WTC11 (cell line): Measurements from ENCODE around the gene C22orf31. TPM values are rescaled to one million over a fixed set of nuclear protein-coding genes. Genes with fewer than 3 reads are reported as not detected.

Source experiments
- ATAC-seq: fragments of 200-7000 bp; cut with Tn5 transposase; 2 replicates; pipeline ENCODE4 v1.10.0; 2021; ENCODE audit warnings: mild to moderate bottlenecking, moderate library complexity
- CTCF ChIA-PET: fragments of 300-600 bp; sonication (Branson Sonifier 250); formaldehyde crosslinking; loops from one replicate; lab custom pipeline; 2021; ENCODE audit warnings: antibody characterized with exemption; lab: Charles Lee
- POLR2A ChIA-PET: fragments of 350-600 bp; sonication (Branson Sonifier 250); formaldehyde crosslinking; loops from one replicate; lab custom pipeline; 2021; ENCODE audit warnings: antibody characterized with exemption; lab: Charles Lee
- DNase-seq: peaks from one replicate; pipeline ENCODE4 v3.0.0; 2021; ENCODE audit warnings: low spot score
- H3K27ac Mint-ChIP-seq: 2 replicates; pipeline ENCODE4 v1.8.0; 2021; ENCODE audit warnings: mixed read lengths
- H3K27me3 Mint-ChIP-seq: 2 replicates; pipeline ENCODE4 v1.8.0; 2021; ENCODE audit warnings: low read depth, mild to moderate bottlenecking, moderate library complexity, mixed read lengths
- H3K36me3 Mint-ChIP-seq: 2 replicates; pipeline ENCODE4 v1.8.0; 2021; ENCODE audit warnings: mixed read lengths
- H3K4me1 Mint-ChIP-seq: 2 replicates; pipeline ENCODE4 v1.8.0; 2022; ENCODE audit warnings: mixed read lengths
- H3K4me3 Mint-ChIP-seq: 2 replicates; pipeline ENCODE4 v1.8.0; 2021; ENCODE audit warnings: mild to moderate bottlenecking, moderate library complexity, mixed read lengths
- H3K9me3 Mint-ChIP-seq: 2 replicates; pipeline ENCODE4 v1.8.0; 2021; ENCODE audit warnings: mixed read lengths
- AR ChIP-seq: fragments of 250-450 bp; sonication (Bioruptor Pico); IDR thresholded peaks from 2 replicates; pipeline ENCODE4 v1.9.0; 2021; ENCODE audit warnings: mild to moderate bottlenecking
- CBFB ChIP-seq: sonication (generic); formaldehyde crosslinking; IDR thresholded peaks from 2 replicates; pipeline ENCODE4 v1.8.1; 2022; ENCODE audit warnings: mild to moderate bottlenecking, low read depth, missing genetic modification reagents
- CDX4 ChIP-seq: fragments of 250-450 bp; sonication (Bioruptor Pico); IDR thresholded peaks from 2 replicates; pipeline ENCODE4 v1.9.0; 2021; ENCODE audit warnings: moderate library complexity, mild to moderate bottlenecking, inconsistent platforms, borderline replicate concordance
- CREB1 ChIP-seq: sonication (generic); formaldehyde crosslinking; IDR thresholded peaks from 2 replicates; pipeline ENCODE4 v1.8.0; 2023; ENCODE audit warnings: mild to moderate bottlenecking, missing genetic modification reagents
- CREM ChIP-seq: sonication (generic); formaldehyde crosslinking; IDR thresholded peaks from 2 replicates; pipeline ENCODE4 v1.8.1; 2022; ENCODE audit warnings: mild to moderate bottlenecking, missing genetic modification reagents, moderate library complexity
- ESRRA ChIP-seq: sonication (generic); formaldehyde crosslinking; IDR thresholded peaks from 2 replicates; pipeline ENCODE4 v1.8.1; 2022; ENCODE audit warnings: mild to moderate bottlenecking, missing genetic modification reagents, borderline replicate concordance
- ETV6 ChIP-seq: sonication (generic); formaldehyde crosslinking; IDR thresholded peaks from 2 replicates; pipeline ENCODE4 v1.8.1; 2022; ENCODE audit warnings: mild to moderate bottlenecking, missing genetic modification reagents
- FOXK1 ChIP-seq: sonication (generic); formaldehyde crosslinking; IDR thresholded peaks from 2 replicates; pipeline ENCODE4 v1.8.0; 2022; ENCODE audit warnings: mild to moderate bottlenecking, moderate library complexity, missing genetic modification reagents
- GRHL2 ChIP-seq: fragments of 250-450 bp; sonication (Bioruptor Pico); IDR thresholded peaks from 2 replicates; pipeline ENCODE4 v1.8.0; 2022; ENCODE audit warnings: mild to moderate bottlenecking, moderate library complexity; ENCODE audit not compliant: insufficient replicate concordance, severe bottlenecking
- GTF2I ChIP-seq: fragments of 250-450 bp; sonication (Bioruptor Pico); conservative IDR thresholded peaks from 2 replicates; pipeline ENCODE4 v1.4.0; 2021; ENCODE audit warnings: mild to moderate bottlenecking
- HMGA2 ChIP-seq: fragments of 250-450 bp; sonication (Bioruptor Pico); IDR thresholded peaks from 2 replicates; pipeline ENCODE4 v1.4.0; 2021; ENCODE audit warnings: mild to moderate bottlenecking, moderate library complexity
- JUN ChIP-seq: sonication (generic); formaldehyde crosslinking; IDR thresholded peaks from 2 replicates; pipeline ENCODE4 v1.8.0; 2023; ENCODE audit warnings: mild to moderate bottlenecking, missing genetic modification reagents
- MAX ChIP-seq: sonication (generic); formaldehyde crosslinking; IDR thresholded peaks from 2 replicates; pipeline ENCODE4 v1.8.0; 2022; ENCODE audit warnings: mild to moderate bottlenecking, missing genetic modification reagents
- MYBL2 ChIP-seq: sonication (generic); formaldehyde crosslinking; IDR thresholded peaks from 2 replicates; pipeline ENCODE4 v1.8.1; 2023; ENCODE audit warnings: mild to moderate bottlenecking, moderate library complexity, missing genetic modification reagents
- SMAD4 ChIP-seq: sonication (generic); formaldehyde crosslinking; IDR thresholded peaks from 2 replicates; pipeline ENCODE4 v1.8.0; 2022; ENCODE audit warnings: mild to moderate bottlenecking, missing genetic modification reagents
- TCF7 ChIP-seq: sonication (generic); formaldehyde crosslinking; IDR thresholded peaks from 2 replicates; pipeline ENCODE4 v1.8.0; 2022; ENCODE audit warnings: mild to moderate bottlenecking, low read depth, missing genetic modification reagents, moderate library complexity
- ZNF232 ChIP-seq: sonication (generic); formaldehyde crosslinking; IDR thresholded peaks from 2 replicates; pipeline ENCODE4 v1.8.0; 2022; ENCODE audit warnings: mild to moderate bottlenecking, missing genetic modification reagents
- ZNF317 ChIP-seq: sonication (generic); formaldehyde crosslinking; IDR thresholded peaks from 2 replicates; pipeline ENCODE4 v1.8.1; 2023; ENCODE audit warnings: low read depth, mild to moderate bottlenecking, moderate library complexity, missing genetic modification reagents, borderline replicate concordance
- ZNF396 ChIP-seq: fragments of 250-450 bp; sonication (Bioruptor Pico); IDR thresholded peaks from 2 replicates; pipeline ENCODE4 v1.8.0; 2021; ENCODE audit warnings: mild to moderate bottlenecking, moderate library complexity, borderline replicate concordance
- ZNF423 ChIP-seq: fragments of 250-450 bp; sonication (Bioruptor Pico); IDR thresholded peaks from 2 replicates; pipeline ENCODE4 v2.1.2; 2022; ENCODE audit warnings: mild to moderate bottlenecking, moderate library complexity
- ZNF671 ChIP-seq: fragments of 250-450 bp; sonication (Bioruptor Pico); IDR thresholded peaks from 2 replicates; pipeline ENCODE4 v1.8.0; 2021; ENCODE audit warnings: mild to moderate bottlenecking
- ZSCAN18 ChIP-seq: fragments of 250-450 bp; sonication (Bioruptor Pico); IDR thresholded peaks from 2 replicates; pipeline ENCODE4 v2.1.2; 2022; ENCODE audit warnings: mild to moderate bottlenecking, moderate library complexity
- total RNA-seq: library from RNA; stranded (reverse); gene quantifications from 3 replicates; pipeline ENCODE4 v1.2.3, GENCODE V29; 2021
- TF ChIP-seq, protein P1 (sequence below): sonication (generic); formaldehyde crosslinking; IDR thresholded peaks from 2 replicates; pipeline ENCODE4 v1.8.0; 2022; ENCODE audit warnings: missing genetic modification reagents
- TF ChIP-seq, protein P2 (sequence below): fragments of 200-600 bp; IDR thresholded peaks from 2 replicates; pipeline ENCODE4 v1.8.0; 2022; ENCODE audit warnings: antibody characterized with exemption
- TF ChIP-seq, protein P3 (sequence below): fragments of 250-450 bp; sonication (Bioruptor Pico); IDR thresholded peaks from 2 replicates; pipeline ENCODE4 v1.8.0; 2021; ENCODE audit warnings: mild to moderate bottlenecking

C22orf31 gene
- total RNA-seq, 1 experiment from 2014 or later: not detected

GRCh38 chr22:29055192-29055830 is 6.3 kb downstream of the C22orf31 start (continued):
- TF ChIP-seq ZSCAN18 (no peak), ZNF232 (CRISPR knock-in tag) (no peak), ZNF396 (CRISPR knock-in tag) (no peak), ZNF423 (CRISPR knock-in tag) (peak; percentile 51; the same call in 1 of the 2 replicates), JUN (CRISPR knock-in tag) (no peak), AR (CRISPR knock-in tag) (no peak), ETV6 (CRISPR knock-in tag) (peak; percentile 59; the same call in 1 of the 2 replicates), SMAD4 (CRISPR knock-in tag) (no peak), MYBL2 (CRISPR knock-in tag) (no peak), CREB1 (CRISPR knock-in tag) (no peak)
- TF ChIP-seq, protein P1, sequence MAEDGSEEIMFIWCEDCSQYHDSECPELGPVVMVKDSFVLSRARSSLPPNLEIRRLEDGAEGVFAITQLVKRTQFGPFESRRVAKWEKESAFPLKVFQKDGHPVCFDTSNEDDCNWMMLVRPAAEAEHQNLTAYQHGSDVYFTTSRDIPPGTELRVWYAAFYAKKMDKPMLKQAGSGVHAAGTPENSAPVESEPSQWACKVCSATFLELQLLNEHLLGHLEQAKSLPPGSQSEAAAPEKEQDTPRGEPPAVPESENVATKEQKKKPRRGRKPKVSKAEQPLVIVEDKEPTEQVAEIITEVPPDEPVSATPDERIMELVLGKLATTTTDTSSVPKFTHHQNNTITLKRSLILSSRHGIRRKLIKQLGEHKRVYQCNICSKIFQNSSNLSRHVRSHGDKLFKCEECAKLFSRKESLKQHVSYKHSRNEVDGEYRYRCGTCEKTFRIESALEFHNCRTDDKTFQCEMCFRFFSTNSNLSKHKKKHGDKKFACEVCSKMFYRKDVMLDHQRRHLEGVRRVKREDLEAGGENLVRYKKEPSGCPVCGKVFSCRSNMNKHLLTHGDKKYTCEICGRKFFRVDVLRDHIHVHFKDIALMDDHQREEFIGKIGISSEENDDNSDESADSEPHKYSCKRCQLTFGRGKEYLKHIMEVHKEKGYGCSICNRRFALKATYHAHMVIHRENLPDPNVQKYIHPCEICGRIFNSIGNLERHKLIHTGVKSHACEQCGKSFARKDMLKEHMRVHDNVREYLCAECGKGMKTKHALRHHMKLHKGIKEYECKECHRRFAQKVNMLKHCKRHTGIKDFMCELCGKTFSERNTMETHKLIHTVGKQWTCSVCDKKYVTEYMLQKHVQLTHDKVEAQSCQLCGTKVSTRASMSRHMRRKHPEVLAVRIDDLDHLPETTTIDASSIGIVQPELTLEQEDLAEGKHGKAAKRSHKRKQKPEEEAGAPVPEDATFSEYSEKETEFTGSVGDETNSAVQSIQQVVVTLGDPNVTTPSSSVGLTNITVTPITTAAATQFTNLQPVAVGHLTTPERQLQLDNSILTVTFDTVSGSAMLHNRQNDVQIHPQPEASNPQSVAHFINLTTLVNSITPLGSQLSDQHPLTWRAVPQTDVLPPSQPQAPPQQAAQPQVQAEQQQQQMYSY (CRISPR knock-in tag): no peak
- TF ChIP-seq, all 79 proteins: peak for 5

DNA sequence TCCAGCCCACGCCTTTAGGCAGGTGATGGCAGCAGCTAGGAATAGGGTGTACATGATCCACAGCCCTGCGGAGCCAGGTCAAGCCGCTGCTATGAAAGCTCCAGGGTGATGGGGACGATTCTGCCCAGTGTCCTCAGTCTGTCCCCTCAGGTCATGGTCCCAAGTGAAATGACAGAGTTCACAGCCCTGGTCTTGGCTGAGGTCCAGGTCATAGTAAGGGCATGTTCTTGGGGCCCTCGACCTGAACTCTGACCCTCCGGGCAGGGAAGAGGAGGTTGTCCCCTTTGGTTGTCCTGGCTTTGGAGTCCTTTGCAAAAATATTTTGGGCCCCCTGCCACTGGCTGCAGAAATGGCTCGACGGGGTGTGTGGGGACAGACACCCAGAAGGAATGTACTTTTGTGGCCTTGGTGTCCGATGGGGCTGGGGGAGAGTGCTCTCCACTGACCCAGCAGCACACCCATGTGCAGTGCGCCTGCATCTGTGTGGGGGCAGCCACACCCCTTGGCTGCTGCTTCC is 7.3 kb downstream of the C22orf31 start:
- no peaks in the 10 kb centered on the region for H3K27me3 Mint-ChIP-seq
- no peaks in the 10 kb centered on the region for H3K9me3 Mint-ChIP-seq
- H3K27ac Mint-ChIP-seq: no peak overlapping the region; the same call in 1 of the 2 replicates
- H3K4me1 Mint-ChIP-seq: peaks cover 41% of the 10 kb centered on the region
- H3K36me3 Mint-ChIP-seq: peaks cover 6% of the 10 kb centered on the region
- ATAC-seq: peak; percentile 28; the same call in 1 of the 2 replicates
- ChIA-PET CTCF (interaction anchor here (1.0 to 4.1 kb wide), 9 partner anchors 11 to 454 kb away, joined by 3 to 40 read pairs (median 4); no protein-coding TSS in a partner anchor), POLR2A (interaction anchor here (0.8 kb wide), 1 partner anchor 191 kb away, joined by 3 read pairs; no protein-coding TSS in a partner anchor)
- DNase-seq: no peak
- H3K4me3 Mint-ChIP-seq: no peak overlapping the region
- TF ChIP-seq MAX (CRISPR knock-in tag): no peak
- no peak for TF ChIP-seq GTF2I (CRISPR knock-in tag)
- no peak for TF ChIP-seq ESRRA (CRISPR knock-in tag)
- TF ChIP-seq HMGA2 (CRISPR knock-in tag): no peak
- TF ChIP-seq FOXK1: no peak
- no peak for TF ChIP-seq ZNF317 (CRISPR knock-in tag)
- TF ChIP-seq CBFB (CRISPR knock-in tag): no peak
- no peak for TF ChIP-seq GRHL2 (CRISPR knock-in tag)
- TF ChIP-seq ETV6 (CRISPR knock-in tag): no peak
- TF ChIP-seq ZNF671 (CRISPR knock-in tag): no peak
- TF ChIP-seq, protein P2, sequence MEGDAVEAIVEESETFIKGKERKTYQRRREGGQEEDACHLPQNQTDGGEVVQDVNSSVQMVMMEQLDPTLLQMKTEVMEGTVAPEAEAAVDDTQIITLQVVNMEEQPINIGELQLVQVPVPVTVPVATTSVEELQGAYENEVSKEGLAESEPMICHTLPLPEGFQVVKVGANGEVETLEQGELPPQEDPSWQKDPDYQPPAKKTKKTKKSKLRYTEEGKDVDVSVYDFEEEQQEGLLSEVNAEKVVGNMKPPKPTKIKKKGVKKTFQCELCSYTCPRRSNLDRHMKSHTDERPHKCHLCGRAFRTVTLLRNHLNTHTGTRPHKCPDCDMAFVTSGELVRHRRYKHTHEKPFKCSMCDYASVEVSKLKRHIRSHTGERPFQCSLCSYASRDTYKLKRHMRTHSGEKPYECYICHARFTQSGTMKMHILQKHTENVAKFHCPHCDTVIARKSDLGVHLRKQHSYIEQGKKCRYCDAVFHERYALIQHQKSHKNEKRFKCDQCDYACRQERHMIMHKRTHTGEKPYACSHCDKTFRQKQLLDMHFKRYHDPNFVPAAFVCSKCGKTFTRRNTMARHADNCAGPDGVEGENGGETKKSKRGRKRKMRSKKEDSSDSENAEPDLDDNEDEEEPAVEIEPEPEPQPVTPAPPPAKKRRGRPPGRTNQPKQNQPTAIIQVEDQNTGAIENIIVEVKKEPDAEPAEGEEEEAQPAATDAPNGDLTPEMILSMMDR: no peak
- no peak for TF ChIP-seq CDX4 (CRISPR knock-in tag)
- no peak for TF ChIP-seq CREM (CRISPR knock-in tag)
- no peak for TF ChIP-seq MYBL2 (CRISPR knock-in tag)
- TF ChIP-seq TCF7 (CRISPR knock-in tag): no peak
- TF ChIP-seq, protein P3, sequence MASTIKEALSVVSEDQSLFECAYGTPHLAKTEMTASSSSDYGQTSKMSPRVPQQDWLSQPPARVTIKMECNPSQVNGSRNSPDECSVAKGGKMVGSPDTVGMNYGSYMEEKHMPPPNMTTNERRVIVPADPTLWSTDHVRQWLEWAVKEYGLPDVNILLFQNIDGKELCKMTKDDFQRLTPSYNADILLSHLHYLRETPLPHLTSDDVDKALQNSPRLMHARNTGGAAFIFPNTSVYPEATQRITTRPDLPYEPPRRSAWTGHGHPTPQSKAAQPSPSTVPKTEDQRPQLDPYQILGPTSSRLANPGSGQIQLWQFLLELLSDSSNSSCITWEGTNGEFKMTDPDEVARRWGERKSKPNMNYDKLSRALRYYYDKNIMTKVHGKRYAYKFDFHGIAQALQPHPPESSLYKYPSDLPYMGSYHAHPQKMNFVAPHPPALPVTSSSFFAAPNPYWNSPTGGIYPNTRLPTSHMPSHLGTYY (CRISPR knock-in tag): no peak
